H54 (cell line): ENCODE measurements around the gene OGFOD1.

Experiments used
- DNase-seq: peaks from one replicate; pipeline ENCODE4 v3.0.0; 2011; ENCODE audit warnings: low spot score, mixed read lengths; ENCODE audit not compliant: insufficient read length
- FAIRE-seq: peaks from 3 replicates; lab custom pipeline; 2011; peaks lifted over from hg19 to GRCh38; lab: Jason Lieb, UNC
- POLR2A ChIP-seq: IDR thresholded peaks from 2 replicates; pipeline ENCODE4 v1.6.1; 2011; ENCODE audit warnings: low read depth, mild to moderate bottlenecking, low read length

OGFOD1 gene

GRCh38 chr16:56513091-56513490 lies 61.7 kb downstream of the OGFOD1 start:
- FAIRE-seq: no peak
- no peak for DNase-seq
- no peak for TF ChIP-seq POLR2A

GRCh38 chr16:56513972-56514371 lies 62.6 kb downstream of the OGFOD1 start:
- no peak for TF ChIP-seq POLR2A
- DNase-seq: peak; percentile 27
- peak; percentile 85 for FAIRE-seq

- no peak for TF ChIP-seq POLR2A
- DNase-seq (no peak), FAIRE-seq (no peak)
These were observed 63.5 kb downstream of the OGFOD1 start for GRCh38 chr16:56514845-56515244.

GRCh38 chr16:56515665-56516064 lies 64.3 kb downstream of the OGFOD1 start:
- no peak for TF ChIP-seq POLR2A
- FAIRE-seq (no peak), DNase-seq (no peak)

- TF ChIP-seq POLR2A: no peak
- DNase-seq: no peak
- FAIRE-seq: no peak
These were observed 65.9 kb downstream of the OGFOD1 start for GRCh38 chr16:56517206-56517605.

GRCh38 chr16:56518425-56518824 lies 67.1 kb downstream of the OGFOD1 start:
- no peak for TF ChIP-seq POLR2A
- no peak for FAIRE-seq
- DNase-seq: peak; percentile 10

- peak; percentile 80 for DNase-seq
- TF ChIP-seq POLR2A: peak; percentile 80
- peak; percentile 20 for FAIRE-seq
These were observed 68.3 kb downstream of the OGFOD1 start, which contains the start of gene BBS2 for GRCh38 chr16:56519459-56520250. TSS of gene BBS2 (minus strand) at chr16:56520024. CDS start at chr16:56519862, 162 bp downstream.

GRCh38 chr16:56520251-56520577 lies 68.9 kb downstream of the OGFOD1 start:
- FAIRE-seq (no peak), DNase-seq (no peak)
- TF ChIP-seq POLR2A: no peak

- no peak for TF ChIP-seq POLR2A
- DNase-seq (no peak), FAIRE-seq (no peak)
These were observed 73.9 kb downstream of the OGFOD1 start for GRCh38 chr16:56525236-56525635.
